Panc1 (cell line): ENCODE measurements around the gene CYB5A. TPM values are rescaled to one million over a fixed set of nuclear protein-coding genes. Genes with fewer than 3 reads are reported as not detected.

ENCODE experiments used
- ATAC-seq: fragments of 200-7000 bp; cut with Tn5 transposase; 2 replicates; pipeline ENCODE4 v1.9.1; 2020; ENCODE audit warnings: mild to moderate bottlenecking, moderate library complexity
- BruUV-seq: library from RNA; stranded (reverse); fragments of 400-500 nt; replicated peaks from 2 replicates; lab custom pipeline; 2021; lab: Mats Ljungman, UMichigan
- CTCF ChIA-PET: fragments of 300-600 bp; sonication (Branson Sonifier 250); formaldehyde crosslinking; loops from one replicate; lab custom pipeline; 2022; ENCODE audit warnings: antibody characterized with exemption; lab: Charles Lee
- POLR2A ChIA-PET: fragments of 300-600 bp; sonication (Branson Sonifier 250); formaldehyde crosslinking; loops from one replicate; lab custom pipeline; 2022; ENCODE audit warnings: antibody characterized with exemption; lab: Charles Lee
- DNase-seq: peaks from one replicate; pipeline ENCODE4 v3.0.0-alpha.2; 2010; ENCODE audit warnings: low read depth, low spot score
- H3K27ac ChIP-seq: 2 replicates; pipeline ENCODE4 v1.5.1; 2011; ENCODE audit warnings: mild to moderate bottlenecking, low read length, inconsistent platforms
- H3K27me3 ChIP-seq: fragments of 200-500 bp; sonication (Bioruptor generic); 2 replicates; pipeline ENCODE4 v1.6.0; 2014; ENCODE audit warnings: low read length, inconsistent platforms; ENCODE audit not compliant: control insufficient read depth, insufficient read depth
- H3K36me3 ChIP-seq: fragments of 200-500 bp; sonication (Bioruptor generic); 2 replicates; pipeline ENCODE4 v1.5.1; 2014; ENCODE audit warnings: inconsistent platforms, mild to moderate bottlenecking, low read length, moderate library complexity; ENCODE audit not compliant: control insufficient read depth, insufficient read depth
- H3K4me1 ChIP-seq: 2 replicates; pipeline ENCODE4 v1.5.1; 2011; ENCODE audit warnings: inconsistent platforms, mild to moderate bottlenecking, low read length, moderate library complexity; ENCODE audit not compliant: control insufficient read depth, insufficient read depth
- H3K4me3 ChIP-seq, 2 experiments: 2 replicates each; pipeline ENCODE4 v1.5.1; 2011 to 2012; ENCODE audit warnings: low read depth in 2 of 2, low read length in 2 of 2, mild to moderate bottlenecking in 2 of 2, inconsistent platforms in 1 of 2, moderate library complexity in 1 of 2
- H3K9me3 ChIP-seq: fragments of 200-500 bp; sonication (Bioruptor generic); 2 replicates; pipeline ENCODE4 v1.5.1; 2014; ENCODE audit warnings: low read depth, mild to moderate bottlenecking, inconsistent platforms, low read length, moderate library complexity; ENCODE audit not compliant: control insufficient read depth, insufficient read depth
- CTCF ChIP-seq: fragments of 450-650 bp; IDR thresholded peaks from 2 replicates; pipeline ENCODE4 v1.5.1; 2017; ENCODE audit warnings: mild to moderate bottlenecking
- POLR2AphosphoS5 ChIP-seq: IDR thresholded peaks from 2 replicates; pipeline ENCODE4 v1.6.1; 2012; ENCODE audit warnings: mild to moderate bottlenecking, low read depth, low read length, moderate library complexity
- REST ChIP-seq, 2 experiments: IDR thresholded peaks; 2 replicates each; pipeline ENCODE4 v1.6.1; 2011 to 2012; ENCODE audit warnings: low read depth in 2 of 2, control low read depth in 1 of 2, low read length in 1 of 2, mild to moderate bottlenecking in 1 of 2, moderate library complexity in 1 of 2; ENCODE audit not compliant: insufficient read depth in 1 of 2
- SIN3A ChIP-seq: IDR thresholded peaks from 2 replicates; pipeline ENCODE4 v1.6.1; 2012; ENCODE audit warnings: low read depth, mild to moderate bottlenecking, low read length, moderate library complexity, borderline replicate concordance; ENCODE audit not compliant: insufficient read depth
- TCF7L2 ChIP-seq: IDR thresholded peaks from 2 replicates; pipeline ENCODE4 v1.6.1; 2011; ENCODE audit warnings: mild to moderate bottlenecking, low read depth, low read length, inconsistent platforms
- in situ Hi-C: cut with HindIII; loops from 2 replicates; pipeline ENCODE4 v1.10.0; 2016; ENCODE audit warnings: low sequenced_read_pairs, low pct_unique_long_range_greater_than_20kb
- intact Hi-C: fragments of 100-400 bp; cut with micrococcal nuclease; formaldehyde crosslinking; loops from one replicate; pipeline ENCODE4 v1.10.0; 2022; ENCODE audit not compliant: unreplicated experiment
- total RNA-seq: library from RNA; stranded (reverse); gene quantifications from one replicate; pipeline ENCODE4 v1.2.1, GENCODE V29; 2021; ENCODE audit not compliant: unreplicated experiment

Gene CYB5A
- total RNA-seq, 1 experiment from 2014 or later: 51.3 TPM

- Histone ChIP-seq H3K4me1 (no peaks in the 10 kb centered on the region), H3K27me3 (peaks cover 11% of the 10 kb centered on the region; the same call in 1 of the 2 replicates), H3K27ac (no peak overlapping the region), H3K9me3 (no peaks in the 10 kb centered on the region), H3K4me3 (no peak overlapping the region), H3K36me3 (no peaks in the 10 kb centered on the region)
- ChIA-PET POLR2A (no interaction called here), CTCF (no interaction called here)
- no TSS peak for BruUV-seq
- ATAC-seq: no peak
- TF ChIP-seq TCF7L2 (no peak), REST (IDR thresholded peaks at IDR 0.05; ENCODE audit: insufficient read depth in 1 of 2, low read depth in 2 of 2, low read length in 1 of 2) (no peak), CTCF (no peak), SIN3A (no peak), POLR2AphosphoS5 (no peak)
- in situ Hi-C loops: loop anchor here (25.0 kb wide), 1 partner anchor 150 kb away; no protein-coding TSS in a partner anchor
- intact Hi-C loops: no loop called here
- DNase-seq: no peak
Measured at GRCh38 chr18:74337155-74337911, 45.6 kb upstream of the CYB5A start.

GRCh38 chr18:74336656-74337055, 44.9 kb upstream of the CYB5A start:
- ATAC-seq (no peak), DNase-seq (no peak)
- TF ChIP-seq SIN3A: no peak
- TF ChIP-seq REST (IDR thresholded peaks at IDR 0.05; ENCODE audit: insufficient read depth in 1 of 2, low read depth in 2 of 2, low read length in 1 of 2): no peak
- no peak for TF ChIP-seq TCF7L2
- TF ChIP-seq CTCF: no peak
- no peak for TF ChIP-seq POLR2AphosphoS5
- ChIA-PET CTCF (no interaction called here), POLR2A (no interaction called here)
- intact Hi-C loops: no loop called here
- H3K36me3 ChIP-seq: no peaks in the 10 kb centered on the region
- in situ Hi-C loops: loop anchor here (25.0 kb wide), 1 partner anchor 149 kb away; no protein-coding TSS in a partner anchor
- H3K4me1 ChIP-seq: no peaks in the 10 kb centered on the region
- H3K27me3 ChIP-seq: peaks cover 11% of the 10 kb centered on the region; the same call in 1 of the 2 replicates
- H3K9me3 ChIP-seq: no peaks in the 10 kb centered on the region
- no peak overlapping the region for H3K4me3 ChIP-seq
- no TSS peak for BruUV-seq
- H3K27ac ChIP-seq: no peak overlapping the region
